AG04450 (cell line): ENCODE measurements around the gene CORO2B. TPM values are rescaled to one million over a fixed set of nuclear protein-coding genes. Genes with fewer than 3 reads are reported as not detected.

Source experiments
- CTCF ChIA-PET: fragments of 300-600, 350-600 bp; formaldehyde crosslinking; extraction: SDS; loops from one replicate; lab custom pipeline; 2022; ENCODE audit warnings: antibody characterized with exemption, inconsistent platforms; lab: Charles Lee
- POLR2A ChIA-PET: fragments of 350-600 bp; formaldehyde crosslinking; extraction: SDS; loops from one replicate; lab custom pipeline; 2021; ENCODE audit warnings: antibody characterized with exemption, inconsistent platforms; lab: Yijun Ruan, JAX
- DNase-seq: peaks from one replicate; pipeline ENCODE4 v3.0.0-alpha.2; 2011; ENCODE audit warnings: low read depth, low spot score
- H3K27ac ChIP-seq: one replicate; pipeline ENCODE4 v1.5.1; 2012; ENCODE audit warnings: low read depth, low read length, control low read depth
- H3K27me3 ChIP-seq: one replicate; pipeline ENCODE4 v1.6.0; 2012; ENCODE audit warnings: low read length; ENCODE audit not compliant: control insufficient read depth, insufficient read depth
- H3K4me3 ChIP-seq: 2 replicates; pipeline ENCODE4 v1.5.1; 2011; ENCODE audit warnings: mild to moderate bottlenecking, low read depth, low read length, control low read depth
- H3K9me3 ChIP-seq: 2 replicates; pipeline ENCODE4 v1.5.1; 2012; ENCODE audit warnings: low read length; ENCODE audit not compliant: control insufficient read depth, insufficient read depth
- CTCF ChIP-seq: IDR thresholded peaks from 2 replicates; pipeline ENCODE4 v1.5.1; 2011; ENCODE audit warnings: low read depth, low read length, control low read depth, inconsistent platforms
- polyA plus RNA-seq: library from polyadenylated mRNA; depleted of rRNA; stranded (reverse); fragments of >200 nt; gene quantifications from 2 replicates; pipeline ENCODE4 v1.2.3, GENCODE V29; 2011

CORO2B gene
- polyA plus RNA-seq, 1 experiment: 16.1 TPM

- DNase-seq: no peak
- no peaks in the 10 kb centered on the region for H3K27me3 ChIP-seq
- POLR2A ChIA-PET: no interaction called here
- CTCF ChIA-PET: interaction anchor here (0.7 to 7.2 kb wide), 11 partner anchors 10 to 366 kb away, joined by 3 to 138 read pairs (median 4); no protein-coding TSS in a partner anchor
- no peak overlapping the region for H3K4me3 ChIP-seq
- H3K27ac ChIP-seq: no peak overlapping the region
- peak; percentile 42; the same call in 1 of the 2 replicates for TF ChIP-seq CTCF
- H3K9me3 ChIP-seq: no peaks in the 10 kb centered on the region; the same call in 1 of the 2 replicates
Observed at GRCh38 chr15:68672781-68673205, 94.0 kb downstream of the CORO2B start.

- no peak for DNase-seq
Observed at GRCh38 chr15:68674975-68675374, 96.2 kb downstream of the CORO2B start.

GRCh38 chr15:68676011-68676605, 97.3 kb downstream of the CORO2B start:
- Histone ChIP-seq H3K9me3 (no peaks in the 10 kb centered on the region; the same call in 1 of the 2 replicates), H3K4me3 (no peak overlapping the region), H3K27ac (no peak overlapping the region), H3K27me3 (no peaks in the 10 kb centered on the region)
- POLR2A ChIA-PET: no interaction called here
- no peak for DNase-seq
- CTCF ChIA-PET: interaction anchor here (0.7 to 7.2 kb wide), 10 partner anchors 13 to 370 kb away, joined by 3 to 138 read pairs (median 21); no protein-coding TSS in a partner anchor
- no peak for TF ChIP-seq CTCF

More at GRCh38 chr15:68674975-68675374, 96.2 kb downstream of the CORO2B start:
- H3K4me3 ChIP-seq: no peak overlapping the region
- no peaks in the 10 kb centered on the region for H3K27me3 ChIP-seq
- TF ChIP-seq CTCF: no peak
- POLR2A ChIA-PET: no interaction called here
- CTCF ChIA-PET: interaction anchor here (1.0 to 7.2 kb wide), 21 partner anchors 9 to 422 kb away, joined by 3 to 138 read pairs (median 13); no protein-coding TSS in a partner anchor
- H3K9me3 ChIP-seq: no peaks in the 10 kb centered on the region; the same call in 1 of the 2 replicates
- H3K27ac ChIP-seq: no peak overlapping the region

GRCh38 chr15:68676926-68677325, 98.1 kb downstream of the CORO2B start:
- ChIA-PET POLR2A (no interaction called here), CTCF (interaction anchor here (4.2 to 7.2 kb wide), 2 partner anchors 125 to 199 kb away, joined by 34 to 138 read pairs; no protein-coding TSS in a partner anchor)
- Histone ChIP-seq H3K4me3 (no peak overlapping the region), H3K27ac (no peak overlapping the region), H3K27me3 (no peaks in the 10 kb centered on the region), H3K9me3 (no peaks in the 10 kb centered on the region)
- TF ChIP-seq CTCF: no peak
- DNase-seq: no peak

- ChIA-PET CTCF (interaction anchor here (1.0 to 1.9 kb wide), 2 partner anchors 118 to 128 kb away, joined by 3 to 5 read pairs; no protein-coding TSS in a partner anchor), POLR2A (no interaction called here)
- Histone ChIP-seq H3K9me3 (no peaks in the 10 kb centered on the region), H3K27ac (no peak overlapping the region), H3K4me3 (no peak overlapping the region), H3K27me3 (no peaks in the 10 kb centered on the region)
- DNase-seq: no peak
- no peak for TF ChIP-seq CTCF
Observed at GRCh38 chr15:68677996-68678395, 99.2 kb downstream of the CORO2B start.
